ENCODE results near the gene NARS2. TPM values are rescaled to one million over a fixed set of nuclear protein-coding genes. Genes with fewer than 3 reads are reported as not detected.
A peak's percentile ranks its signal among the peaks of the same experiment; 100 is the strongest.

Gene NARS2
- total and polyA plus RNA-seq, 9 of the 15 experiments (the other 6 are each of a cell fraction or from before 2014, with no cell fraction given): 26.8 to 48.0 (median 34.2) TPM

DNA sequence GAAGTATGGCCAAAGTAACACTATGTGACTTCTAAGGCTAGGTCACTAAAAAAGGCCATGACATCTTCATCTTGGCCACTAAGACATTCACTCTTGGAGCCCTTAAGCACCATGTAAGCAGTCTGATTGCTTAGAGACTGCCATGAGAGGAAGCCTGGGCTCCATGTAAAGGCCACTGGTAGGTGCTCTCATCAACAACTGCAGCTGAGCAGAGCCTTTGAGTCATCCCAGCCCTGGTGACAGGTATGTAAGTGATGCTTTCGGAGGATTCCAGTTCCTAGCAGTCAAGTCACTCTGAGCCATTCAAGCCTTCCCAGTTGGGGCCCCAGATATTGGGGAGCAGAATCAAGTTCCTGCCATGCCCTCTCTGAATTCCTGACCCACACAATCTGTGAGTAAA is 183.2 kb downstream of the NARS2 start:
- WGBS (ENCODE audit: insufficient coverage, low coverage, missing lambda C conversion rate): 100% methylated on average over 1 of the region's 1 CpG
- FAIRE-seq (no peak), ATAC-seq (0 out of 3 replicates have a peak, but pooled peaks have one; percentile 5), DNase-seq (ENCODE audit: extremely low read depth in 1 of 4, low spot score in 3 of 4) (no peak)
- H3K36me3 ChIP-seq (ENCODE audit: control insufficient read depth, insufficient read depth, low read length): peaks cover 9% of the 10 kb centered on the region; the same call in 1 of the 3 replicates
- H3K9ac ChIP-seq (ENCODE audit: insufficient read depth in 1 of 2, low read depth in 2 of 2, low read length in 2 of 2): no peak overlapping the region; a peak in 1 of 4 replicates
- H4K20me1 ChIP-seq (replicated peaks; ENCODE audit: control insufficient read depth, insufficient read depth, low read length): peaks cover 6% of the 10 kb centered on the region; the same call in 1 of the 2 replicates
- H3K9me1 ChIP-seq (ENCODE audit: control insufficient read depth, insufficient read depth, low read length): peaks cover 5% of the 10 kb centered on the region
- ChIA-PET POLR2A (interaction anchor here (0.7 to 1.9 kb wide), 3 partner anchors 10 to 174 kb away, joined by 3 to 7 read pairs (median 6); no protein-coding TSS in a partner anchor), CTCF (ENCODE audit: low intra/inter-chr PET ratio) (no interaction called here)
- intact Hi-C loops (cut with micrococcal nuclease) (no loop called here), in situ Hi-C loops (cut with MboI) (no loop called here)
- no peak overlapping the region for H3K4me3 ChIP-seq
- peaks cover 85% of the 10 kb centered on the region for H3K79me2 ChIP-seq (ENCODE audit: control insufficient read depth, insufficient read depth, low read length)
- H3K4me1 ChIP-seq (replicated peaks in 1 of 2; ENCODE audit: control insufficient read depth in 2 of 2, insufficient read depth in 2 of 2, low read length in 2 of 2): peaks cover 21 to 37% of the 10 kb centered on the region in 2 experiments
- H3K4me2 ChIP-seq (ENCODE audit: insufficient read depth, low read length): no peak overlapping the region
- H3K9me3 ChIP-seq (replicated peaks; ENCODE audit: control insufficient read depth, insufficient read depth, low read depth, low read length): no peaks in the 10 kb centered on the region
- no peak overlapping the region for H3K27ac ChIP-seq (ENCODE audit: extremely low read depth, low read depth, low read length)
- no peak for TF ChIP-seq ZNF436 (CRISPR knock-in tag; IDR thresholded peaks at IDR 0.05)
- no peak for TF ChIP-seq SMC3 (conservative IDR thresholded peaks at IDR 0.05; ENCODE audit: insufficient read depth, low read depth, low read length)
- TF ChIP-seq ZNF274 (IDR thresholded peaks at IDR 0.05; ENCODE audit: borderline replicate concordance, low read depth, low read length): no peak
- no peak for TF ChIP-seq RBM14 (IDR thresholded peaks at IDR 0.05; ENCODE audit: borderline replicate concordance, insufficient read depth, low read depth, low read length)
- TF ChIP-seq TEAD2 (tag; IDR thresholded peaks at IDR 0.05): no peak
- TF ChIP-seq PTTG1 (tag; IDR thresholded peaks at IDR 0.05; ENCODE audit: low read depth): no peak
- no peak for TF ChIP-seq ZNF431 (CRISPR knock-in tag; IDR thresholded peaks at IDR 0.05)
- TF ChIP-seq, protein P1, sequence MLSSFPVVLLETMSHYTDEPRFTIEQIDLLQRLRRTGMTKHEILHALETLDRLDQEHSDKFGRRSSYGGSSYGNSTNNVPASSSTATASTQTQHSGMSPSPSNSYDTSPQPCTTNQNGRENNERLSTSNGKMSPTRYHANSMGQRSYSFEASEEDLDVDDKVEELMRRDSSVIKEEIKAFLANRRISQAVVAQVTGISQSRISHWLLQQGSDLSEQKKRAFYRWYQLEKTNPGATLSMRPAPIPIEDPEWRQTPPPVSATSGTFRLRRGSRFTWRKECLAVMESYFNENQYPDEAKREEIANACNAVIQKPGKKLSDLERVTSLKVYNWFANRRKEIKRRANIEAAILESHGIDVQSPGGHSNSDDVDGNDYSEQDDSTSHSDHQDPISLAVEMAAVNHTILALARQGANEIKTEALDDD (IDR thresholded peaks at IDR 0.05): no peak
- no peak for TF ChIP-seq NFRKB (IDR thresholded peaks at IDR 0.05; ENCODE audit: low read depth)
- no peak for TF ChIP-seq ZC3H4 (CRISPR knock-in tag; IDR thresholded peaks at IDR 0.05; ENCODE audit: borderline replicate concordance)
- no peak for TF ChIP-seq STAT5A (IDR thresholded peaks at IDR 0.05; ENCODE audit: borderline replicate concordance, low read length)
- no peak for TF ChIP-seq SRSF9 (IDR thresholded peaks at IDR 0.05; ENCODE audit: borderline replicate concordance, low read depth, low read length)
- no peak for TF ChIP-seq COPS2 (conservative IDR thresholded peaks at IDR 0.05)
- no peak for TF ChIP-seq GATAD2A (IDR thresholded peaks at IDR 0.05)
- no TSS peak for BruUV-seq (replicated peaks)
- H3K27me3 ChIP-seq (ENCODE audit: control insufficient read depth in 2 of 2, insufficient read depth in 2 of 2, low read length in 2 of 2): no peaks in the 10 kb centered on the region
- no peak overlapping the region for H2AFZ ChIP-seq (ENCODE audit: low read depth, low read length)

Data from K562 (cell line).